Right cardiac atrium (tissue), 5 donors: ENCODE data around the gene ITPK1. TPM values are rescaled to one million over a fixed set of nuclear protein-coding genes. Genes with fewer than 3 reads are reported as not detected.
"Not testable (repeated sequence)": the region's sequence is repeated elsewhere in the genome, so short reads cannot be mapped to it uniquely, and the experiment has no call there.

Experiments used
- ATAC-seq, 2 donors: fragments of 200-7000 bp; cut with Tn5 transposase; one replicate each; pipeline versions ENCODE4 v1.8.0 to v1.9.1; 2020; ENCODE audit warnings: moderate library complexity in 2 of 2, mild to moderate bottlenecking in 1 of 2
- DNase-seq, 3 donors: peaks; one replicate each; pipeline ENCODE4 v3.0.0-alpha.2; 2020
- H3K27ac ChIP-seq: one replicate; pipeline ENCODE4 v1.5.1; 2013; ENCODE audit warnings: mild to moderate bottlenecking, low read length, control low read depth, moderate library complexity
- H3K27me3 ChIP-seq: one replicate; pipeline ENCODE4 v1.6.1; 2013; ENCODE audit not compliant: control insufficient read depth, insufficient read depth
- H3K4me1 ChIP-seq: one replicate; pipeline ENCODE4 v1.6.1; 2013; ENCODE audit warnings: low read length; ENCODE audit not compliant: control insufficient read depth, insufficient read depth
- H3K4me3 ChIP-seq: one replicate; pipeline ENCODE4 v1.5.1; 2013; ENCODE audit warnings: low read length, control low read depth
- H3K9me3 ChIP-seq: one replicate; pipeline ENCODE4 v1.6.1; 2013; ENCODE audit warnings: low read length; ENCODE audit not compliant: control insufficient read depth
- WGBS: extraction: QIAGEN DNeasy Blood & Tissue Kit; methylation state at CpG from one replicate; pipeline ENCODE4 v1.1.7; 2013; 5-methylcytosine and 5-hydroxymethylcytosine counted together
- intact Hi-C, 4 donors: fragments of 100-400 bp; cut with DNase I; formaldehyde crosslinking; loops; one replicate each; pipeline versions ENCODE4 v1.11.0 to v1.14.0; 2022 to 2023
- polyA plus RNA-seq: library from polyadenylated mRNA; stranded (reverse); fragments of 200-250 nt; gene quantifications from one replicate; pipeline ENCODE4 v1.2.3, GENCODE V29; 2013
- total RNA-seq, 4 donors: library from RNA; stranded (reverse); fragmentation: NEBNext Ultra II Directional; extraction: Animal tissue kit (Norgen Biotek cat#: 25700); gene quantifications; one replicate each; pipeline ENCODE4 v1.2.1, GENCODE V29; 2021
- donor health status: healthy with polysubstance abuse.
- donor health status: DM: no; HTN: yes; CAD: no.
- donor health status: DM: no; HTN: no; CAD: no.
- donor health status: DM: no; HTN: yes; CAD: no; lungs with severe emphysema.
- donor health status: DM: yes; HTN: yes; CAD: no.

ITPK1 gene
- total and polyA plus RNA-seq, 5 donors: 78.2 to 135 (median 128) TPM

DNA sequence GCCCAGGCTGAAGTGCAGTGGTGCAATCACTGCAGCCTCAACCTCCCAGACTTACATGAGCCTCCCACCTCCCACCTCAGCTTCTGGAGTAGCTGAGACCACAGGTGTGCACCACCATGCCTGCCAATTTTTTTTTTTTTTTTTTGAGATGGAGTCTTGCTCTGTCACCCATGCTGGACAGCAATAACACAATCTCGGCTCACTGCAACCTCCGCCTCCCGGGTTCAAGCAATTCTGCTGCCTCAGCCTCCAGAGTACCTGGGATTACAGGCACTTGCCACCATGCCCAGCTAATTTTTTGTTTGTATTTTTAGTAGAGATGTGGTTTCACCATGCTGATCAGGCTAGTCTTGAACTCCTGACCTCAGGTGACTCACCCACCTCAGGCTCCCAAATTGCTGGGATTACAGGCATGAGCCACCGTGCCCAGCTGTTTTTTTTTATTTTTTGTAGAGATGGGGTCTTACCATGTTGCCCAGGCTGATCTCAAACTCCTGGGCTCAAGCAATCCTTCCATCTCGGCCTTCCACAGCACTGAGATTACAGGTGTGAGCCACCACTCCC, 15.6 kb upstream of the ITPK1 start:
- DNase-seq, ATAC-seq: not testable (repeated sequence)
- WGBS: 84% methylated on average over 5 of the region's 5 CpGs

DNA sequence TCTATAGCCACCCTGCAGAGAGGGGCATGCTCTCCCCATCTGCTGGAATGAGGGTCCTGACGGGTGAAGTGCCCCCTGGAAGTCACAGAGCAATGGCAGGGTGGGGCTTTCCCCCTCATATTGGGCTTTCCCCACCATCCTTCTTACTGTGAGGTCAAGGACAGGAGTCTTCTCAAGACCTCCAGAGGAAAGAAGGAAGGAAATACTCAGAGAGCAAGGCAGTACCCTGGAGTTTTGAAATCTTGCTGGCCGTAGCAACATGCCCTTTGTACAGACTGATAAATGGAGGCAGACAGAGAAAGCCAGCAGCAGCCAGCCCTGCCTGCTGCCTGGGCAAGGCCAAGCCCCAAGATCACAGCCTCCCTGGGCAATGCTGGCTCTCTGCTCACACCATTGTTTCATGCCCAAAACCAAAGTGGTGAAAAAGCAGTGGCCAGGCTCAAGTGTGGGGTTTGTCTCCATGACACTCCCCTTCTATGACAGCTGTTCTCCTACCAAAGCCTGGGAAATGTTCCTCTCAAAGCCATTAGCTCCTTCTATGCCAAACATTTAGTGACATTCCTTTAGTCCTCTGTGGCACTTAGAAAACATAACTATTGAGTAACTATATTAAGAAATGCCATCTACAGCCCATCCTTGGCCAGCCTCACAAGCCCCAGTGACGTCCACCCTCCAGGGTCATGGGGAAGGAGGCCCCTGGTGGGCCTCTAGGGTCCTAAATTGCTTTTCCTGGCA, 13.2 kb upstream of the ITPK1 start:
- DNase-seq (peak in 1 of 3 donors; percentile 25), ATAC-seq (peak; percentile 28 to 51)
- WGBS: 42% methylated on average over 3 of the region's 3 CpGs
- H3K27me3 ChIP-seq: no peaks in the 10 kb centered on the region
- H3K9me3 ChIP-seq: no peaks in the 10 kb centered on the region
- intact Hi-C loops: no loop called here
- no peak overlapping the region for H3K4me3 ChIP-seq
- H3K4me1 ChIP-seq: no peaks in the 10 kb centered on the region
- peak overlapping the region; percentile 63 for H3K27ac ChIP-seq

More for the DNA sequence above, 15.6 kb upstream of the ITPK1 start:
- H3K4me3 ChIP-seq, H3K27me3 ChIP-seq, H3K9me3 ChIP-seq, H3K4me1 ChIP-seq, H3K27ac ChIP-seq, intact Hi-C loops: not testable (repeated sequence)

DNA sequence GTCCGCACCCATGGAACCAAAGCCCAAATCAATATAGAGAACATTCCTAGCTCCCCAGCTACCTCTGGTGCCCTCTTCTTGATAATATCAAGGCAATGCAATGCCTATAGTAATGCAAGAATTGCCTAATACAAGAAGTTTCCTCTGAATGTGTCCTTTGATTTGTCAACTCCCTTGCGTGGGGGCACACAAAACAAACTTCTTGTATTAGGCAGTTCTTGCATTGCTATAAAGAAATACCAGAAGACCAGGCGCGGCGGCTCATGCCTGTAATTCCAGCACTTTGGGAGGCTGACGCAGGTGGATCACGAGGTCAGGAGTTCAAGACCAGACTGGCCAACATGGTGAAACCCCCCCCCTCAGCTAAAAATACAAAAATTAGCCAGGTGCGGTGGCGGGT, 10.4 kb upstream of the ITPK1 start:
- DNase-seq (no peak), ATAC-seq (no peak)
- Histone ChIP-seq H3K4me3 (no peak overlapping the region), H3K4me1 (no peaks in the 10 kb centered on the region), H3K9me3 (no peaks in the 10 kb centered on the region), H3K27me3 (no peaks in the 10 kb centered on the region), H3K27ac (no peak overlapping the region)
- intact Hi-C loops: no loop called here
- WGBS: 92% methylated on average over 9 of the region's 9 CpGs

DNA sequence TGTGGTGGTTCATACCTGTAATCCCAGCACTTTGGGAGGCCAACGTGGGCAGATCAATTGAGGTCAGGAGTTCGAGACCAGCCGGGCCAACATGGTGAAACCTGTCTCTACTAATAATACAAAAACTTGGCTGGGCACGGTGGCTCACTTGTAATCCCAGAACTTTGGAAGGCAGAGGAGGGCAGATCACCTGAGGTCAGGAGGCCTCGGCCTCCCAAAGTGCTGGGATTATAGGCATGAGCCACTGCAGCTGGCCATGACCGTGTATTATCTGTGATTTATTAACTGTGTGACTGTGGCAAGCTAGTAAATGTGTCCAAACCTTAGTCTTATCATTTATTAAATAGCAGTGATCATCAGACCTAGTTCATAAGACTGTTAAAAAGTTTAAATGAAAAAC, 7.1 kb upstream of the ITPK1 start:
- H3K4me3 ChIP-seq: no peak overlapping the region
- no peaks in the 10 kb centered on the region for H3K9me3 ChIP-seq
- H3K4me1 ChIP-seq: no peaks in the 10 kb centered on the region
- 88% methylated on average over 6 of the region's 6 CpGs for WGBS
- DNase-seq (no peak), ATAC-seq (no peak)
- no peak overlapping the region for H3K27ac ChIP-seq
- intact Hi-C loops: no loop called here
- H3K27me3 ChIP-seq: no peaks in the 10 kb centered on the region

DNA sequence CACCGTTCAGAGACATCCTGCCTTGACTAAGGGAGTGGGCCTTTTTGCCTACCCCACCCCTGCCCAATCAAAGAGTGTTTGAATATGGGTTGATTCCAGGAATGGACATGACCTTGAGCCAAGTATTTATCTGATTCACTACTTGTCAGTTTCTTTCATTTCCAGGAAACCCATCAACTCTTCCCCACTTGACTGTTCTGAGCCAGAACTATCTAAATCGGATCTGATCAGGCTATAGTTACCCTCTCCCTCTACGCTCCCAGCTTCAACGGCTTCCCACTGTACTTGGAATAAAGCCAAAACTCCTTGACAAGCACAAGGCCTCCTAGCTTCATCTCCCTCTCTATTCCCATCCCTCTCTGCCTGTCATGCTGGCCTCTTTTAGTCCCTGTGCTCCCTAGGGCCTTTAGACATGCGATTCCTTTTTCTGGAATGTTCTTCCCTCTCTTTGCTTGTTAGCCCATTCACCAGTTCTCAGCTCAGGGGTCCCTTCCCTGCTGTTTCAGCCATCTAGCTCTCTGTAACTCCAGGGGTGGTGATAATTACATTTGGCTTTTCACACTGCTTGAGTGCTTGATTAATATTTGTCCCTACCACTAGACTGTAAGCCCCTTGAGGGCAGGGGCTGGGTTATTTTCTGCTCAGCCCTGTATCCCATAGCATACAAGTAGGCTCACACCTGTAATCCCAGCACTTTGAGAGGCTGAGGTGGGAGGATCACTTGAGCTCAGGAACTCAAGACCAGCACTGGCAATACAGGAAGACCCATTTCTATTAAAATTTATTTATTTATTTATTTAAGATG, 5.5 kb upstream of the ITPK1 start:
- Histone ChIP-seq H3K27ac (no peak overlapping the region), H3K4me1 (peaks cover 3% of the 10 kb centered on the region), H3K9me3 (no peaks in the 10 kb centered on the region), H3K27me3 (no peaks in the 10 kb centered on the region), H3K4me3 (no peak overlapping the region)
- intact Hi-C loops: no loop called here
- no peak for DNase-seq
- ATAC-seq: no peak
- WGBS: 43% methylated on average over 5 of the region's 5 CpGs

DNA sequence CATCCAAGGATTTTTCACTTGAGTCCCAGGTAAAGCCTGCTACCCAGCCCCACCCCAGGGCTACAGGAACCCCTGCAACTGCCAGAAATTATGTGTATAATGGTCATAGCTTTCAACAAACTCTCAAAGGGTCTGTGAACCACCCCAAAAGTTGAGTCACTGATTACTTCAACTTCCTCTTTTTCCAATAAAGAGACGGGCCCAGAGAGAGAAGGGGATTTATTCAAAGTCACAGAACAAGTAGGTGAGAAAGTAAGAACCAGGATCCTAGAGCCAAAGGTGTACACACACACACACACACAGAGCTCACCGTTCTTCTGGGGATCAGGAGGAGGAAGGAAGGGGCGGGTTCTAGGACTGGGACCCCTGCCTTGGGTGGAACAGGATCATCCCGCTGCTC, 4.8 kb upstream of the ITPK1 start:
- no peak for DNase-seq
- H3K27me3 ChIP-seq: no peaks in the 10 kb centered on the region
- no peak for ATAC-seq
- WGBS: 67% methylated on average over 4 of the region's 4 CpGs
- peaks cover 3% of the 10 kb centered on the region for H3K4me1 ChIP-seq
- H3K9me3 ChIP-seq: no peaks in the 10 kb centered on the region
- H3K4me3 ChIP-seq: no peak overlapping the region
- no peak overlapping the region for H3K27ac ChIP-seq
- intact Hi-C loops: no loop called here

DNA sequence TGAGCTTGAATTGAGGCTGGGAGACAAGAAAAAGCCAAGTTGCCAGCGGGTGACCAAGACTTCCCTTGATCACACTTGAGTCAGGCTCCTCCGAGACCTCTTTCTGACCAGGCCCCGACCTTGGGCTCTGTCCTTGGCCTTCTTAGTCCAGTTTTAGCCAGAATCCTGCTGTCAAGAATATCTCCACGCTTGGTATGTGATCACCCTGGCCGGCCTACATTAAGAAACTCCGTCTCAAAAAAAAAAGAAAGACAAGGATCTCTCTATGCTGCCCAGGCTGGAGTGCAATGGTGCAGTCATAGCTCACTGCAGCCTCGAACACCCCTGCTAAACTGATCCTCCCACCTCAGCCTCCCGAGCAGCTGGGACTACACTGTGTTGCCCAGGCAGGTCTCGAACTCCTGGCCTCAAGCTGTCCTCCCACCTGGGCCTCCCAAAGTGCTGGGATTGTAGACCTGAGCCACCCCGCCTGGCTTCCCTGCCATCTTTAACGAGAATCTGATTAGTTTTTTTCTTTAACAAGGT, 1.0 kb upstream of the ITPK1 start:
- peak overlapping the region; percentile 80 for H3K4me3 ChIP-seq
- H3K27ac ChIP-seq: peak overlapping the region; percentile 68
- H3K27me3 ChIP-seq: no peaks in the 10 kb centered on the region
- H3K9me3 ChIP-seq: no peaks in the 10 kb centered on the region
- WGBS: 85% methylated on average over 11 of the region's 11 CpGs
- peaks cover 7% of the 10 kb centered on the region for H3K4me1 ChIP-seq
- no peak for ATAC-seq
- intact Hi-C loops: loop anchor here in 1 of 4 donors (10.0 kb wide), 2 partner anchors 82 to 152 kb away; no protein-coding TSS in a partner anchor
- DNase-seq: no peak

DNA sequence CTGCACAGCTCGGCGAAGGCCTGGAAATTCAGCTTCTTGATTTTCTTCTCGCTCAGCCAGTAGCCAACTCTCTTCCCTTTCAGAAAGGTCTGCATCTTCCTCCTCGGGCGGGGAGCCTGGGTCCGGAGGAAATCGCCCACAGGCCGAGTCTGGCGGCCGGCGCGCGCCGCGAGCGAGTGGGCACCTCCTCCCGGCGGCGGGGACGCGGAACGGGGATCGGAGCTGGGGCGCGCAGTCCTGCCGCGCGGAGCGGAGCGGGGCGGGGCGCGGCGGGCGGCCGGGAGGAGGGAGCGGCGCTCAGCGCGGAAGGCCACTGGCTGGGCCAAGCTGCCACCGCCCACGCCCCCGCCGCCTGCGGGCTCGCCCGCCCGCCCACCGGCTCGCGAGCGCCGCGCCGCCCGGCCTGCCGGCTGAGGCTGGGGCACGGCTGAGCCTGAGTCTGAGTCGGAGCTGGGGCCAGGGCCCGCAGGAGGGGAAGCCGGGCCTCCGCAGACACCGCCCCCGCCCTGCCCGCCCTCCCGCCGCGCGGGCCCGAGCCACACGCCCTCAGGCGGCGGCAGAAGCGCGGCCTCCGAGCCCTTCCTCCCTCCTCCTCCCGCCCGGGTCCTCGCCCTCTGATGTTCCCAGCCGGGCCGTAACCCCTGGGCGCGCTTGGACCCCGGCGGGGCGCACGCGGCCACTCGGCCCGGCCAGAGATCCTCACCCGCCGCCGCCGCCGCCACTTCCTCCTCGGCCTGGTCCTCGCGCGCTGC, 480 bp downstream of the ITPK1 start:
- Histone ChIP-seq H3K27me3 (no peaks in the 10 kb centered on the region), H3K4me1 (peaks cover 7% of the 10 kb centered on the region), H3K4me3 (peak overlapping the region; percentile 80), H3K27ac (peak overlapping the region; percentile 100), H3K9me3 (no peaks in the 10 kb centered on the region)
- under 1% methylated on average over 99 of the region's 99 CpGs for WGBS
- DNase-seq (peak; percentile 92 to 96 (median 96)), ATAC-seq (peak; percentile 93 to 94)
- intact Hi-C loops: loop anchor here in 1 of 4 donors (10.0 kb wide), 2 partner anchors 80 to 150 kb away; no protein-coding TSS in a partner anchor

DNA sequence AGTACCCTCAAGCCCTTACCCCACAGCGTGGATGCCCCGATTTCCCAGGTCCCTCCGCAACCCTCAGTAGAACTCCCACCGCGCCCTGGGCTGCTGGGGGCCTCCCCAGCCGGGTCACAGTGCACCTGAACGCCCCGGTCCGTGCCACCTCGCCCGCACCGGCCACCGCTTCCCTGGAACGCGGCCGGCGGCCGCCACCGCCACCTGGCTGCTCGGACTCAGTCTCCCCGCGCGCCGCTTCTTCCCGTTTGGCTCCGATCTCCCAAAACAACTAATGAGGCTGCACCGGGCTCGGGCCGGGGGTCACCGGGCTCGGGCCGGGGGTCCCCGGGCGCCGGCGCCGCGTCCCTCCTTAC, 1.0 kb downstream of the ITPK1 start:
- H3K4me1 ChIP-seq: peaks cover 7% of the 10 kb centered on the region
- peak overlapping the region; percentile 80 for H3K4me3 ChIP-seq
- intact Hi-C loops: loop anchor here (5.0 to 10.0 kb wide), 5 partner anchors 80 to 162 kb away; no protein-coding TSS in a partner anchor
- ATAC-seq (peak in 1 of 2 donors; percentile 7), DNase-seq (peak in 2 of 3 donors; percentile 76 to 77)
- peak overlapping the region; percentile 25 for H3K27ac ChIP-seq
- WGBS: 3% methylated on average over 38 of the region's 38 CpGs
- H3K9me3 ChIP-seq: no peaks in the 10 kb centered on the region
- H3K27me3 ChIP-seq: no peaks in the 10 kb centered on the region

DNA sequence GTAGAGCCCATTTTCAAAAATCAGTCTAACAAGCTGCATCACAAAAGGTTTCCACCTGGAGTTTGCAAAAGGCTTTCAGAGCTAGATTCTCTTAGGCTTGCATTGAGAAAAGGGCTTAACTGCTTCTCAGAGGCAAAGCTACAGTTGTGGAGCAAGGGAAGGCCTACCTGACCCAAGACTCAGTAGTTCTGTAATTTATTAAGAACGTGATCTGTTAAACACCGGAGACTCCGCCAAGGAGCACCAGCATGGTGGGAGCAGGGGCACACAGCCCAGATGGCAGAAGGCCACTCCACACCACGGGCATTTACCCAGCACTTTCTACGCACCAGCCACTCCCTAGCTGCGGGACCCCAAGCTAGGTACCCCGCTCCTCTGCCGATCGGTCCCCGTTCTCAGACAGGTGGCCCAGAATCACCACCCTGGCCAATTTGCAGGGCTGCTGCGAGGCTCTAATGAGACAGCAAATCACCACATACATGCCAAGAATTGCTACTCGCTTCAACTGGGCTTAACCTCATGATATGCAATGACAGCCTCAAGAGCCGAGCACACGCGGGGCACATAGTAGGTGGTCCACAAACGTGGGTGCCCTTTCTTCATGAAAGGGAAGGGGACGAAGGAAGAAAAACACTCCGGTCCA, 1.5 kb downstream of the ITPK1 start:
- DNase-seq (peak in 1 of 3 donors; percentile 63), ATAC-seq (peak in 1 of 2 donors; percentile 0)
- WGBS: 34% methylated on average over 18 of the region's 18 CpGs
- Histone ChIP-seq H3K4me3 (peak overlapping the region; percentile 80), H3K27me3 (no peaks in the 10 kb centered on the region), H3K9me3 (no peaks in the 10 kb centered on the region), H3K4me1 (peaks cover 7% of the 10 kb centered on the region), H3K27ac (peak overlapping the region; percentile 25)
- intact Hi-C loops: loop anchor here (5.0 to 10.0 kb wide), 5 partner anchors 79 to 162 kb away; no protein-coding TSS in a partner anchor
